Suprapubic skin (tissue), 4 donors: Measurements from ENCODE around the gene FERMT1. TPM values are rescaled to one million over a fixed set of nuclear protein-coding genes. Genes with fewer than 3 reads are reported as not detected.
A peak's percentile ranks its signal among the peaks of the same experiment; 100 is the strongest.

Source experiments
- DNase-seq, 2 donors: peaks; one replicate each; pipeline ENCODE4 v3.0.0-alpha.2; 2019; ENCODE audit warnings: low spot score in 2 of 2
- H3K27ac ChIP-seq: fragments of 200-600 bp; sonication (generic); one replicate; pipeline ENCODE4 v1.5.1; 2019
- H3K27me3 ChIP-seq: fragments of 200-600 bp; sonication (generic); one replicate; pipeline ENCODE4 v1.5.1; 2019
- H3K36me3 ChIP-seq: fragments of 200-600 bp; sonication (generic); one replicate; pipeline ENCODE4 v1.5.1; 2019
- H3K4me1 ChIP-seq: fragments of 200-600 bp; sonication (generic); one replicate; pipeline ENCODE4 v1.5.1; 2019
- H3K4me3 ChIP-seq: fragments of 200-600 bp; sonication (generic); one replicate; pipeline ENCODE4 v1.5.1; 2019; ENCODE audit warnings: mild to moderate bottlenecking
- H3K9me3 ChIP-seq: fragments of 200-600 bp; sonication (generic); one replicate; pipeline ENCODE4 v1.5.1; 2019
- CTCF ChIP-seq, 2 donors: fragments of 200-600 bp in 1 of 2; fragments of 450-650 bp in 1 of 2; sonication (generic) in 1 of 2; IDR thresholded peaks; one replicate each; pipeline ENCODE4 v1.5.1; 2016 to 2019; ENCODE audit warnings: antibody characterized with exemption in 2 of 2, mild to moderate bottlenecking in 1 of 2, moderate library complexity in 1 of 2
- EP300 ChIP-seq: sonication (generic); formaldehyde crosslinking; IDR thresholded peaks from one replicate; pipeline ENCODE4 v1.6.1; 2017; ENCODE audit warnings: antibody characterized with exemption
- POLR2A ChIP-seq, 2 donors: fragments of 450-650 bp; IDR thresholded peaks; one replicate each; pipeline ENCODE4 v1.6.1; 2017; ENCODE audit warnings: antibody characterized with exemption in 2 of 2, mild to moderate bottlenecking in 2 of 2, moderate library complexity in 2 of 2
- POLR2AphosphoS5 ChIP-seq, 3 donors: sonication (generic); formaldehyde crosslinking; IDR thresholded peaks; one replicate each; pipeline ENCODE4 v1.6.1; 2017; ENCODE audit warnings: antibody characterized with exemption in 3 of 3
- WGBS: methylation state at CpG from one replicate; pipeline ENCODE4 v1.1.5; 2018; 5-methylcytosine and 5-hydroxymethylcytosine counted together
- total RNA-seq, 4 donors: library from RNA; depleted of rRNA; stranded (reverse); fragments of >200 nt; gene quantifications; one replicate each; pipeline ENCODE4 v1.1.0, GENCODE V29; 2016

The FERMT1 gene
- total RNA-seq, 4 donors from 2014 or later: 32.9 to 53.4 (median 37.5) TPM

DNA sequence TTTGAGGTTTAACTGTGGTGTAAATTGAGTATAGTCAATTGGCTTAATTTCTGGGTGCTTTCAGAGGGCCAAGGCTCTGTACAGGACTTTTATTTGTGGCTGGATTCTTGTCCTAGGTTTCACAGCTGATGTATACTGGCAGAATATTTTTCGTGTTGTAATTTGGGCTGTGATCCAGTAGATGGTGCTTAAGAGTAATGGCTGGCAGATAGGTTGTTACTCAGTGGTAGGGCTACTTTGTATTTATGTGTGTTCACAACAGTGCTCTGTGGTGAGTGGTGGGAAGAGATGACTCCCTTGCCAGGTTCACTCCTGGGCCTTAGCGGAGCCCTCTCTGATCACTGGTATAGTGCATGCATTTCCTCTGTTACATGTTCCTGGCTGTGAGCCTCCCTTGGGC, 34.5 kb upstream of the FERMT1 start:
- Histone ChIP-seq H3K36me3 (no peaks in the 10 kb centered on the region), H3K4me1 (no peaks in the 10 kb centered on the region), H3K4me3 (no peak overlapping the region), H3K9me3 (no peaks in the 10 kb centered on the region), H3K27me3 (no peaks in the 10 kb centered on the region), H3K27ac (no peak overlapping the region)
- no peak for DNase-seq
- WGBS: 86% methylated on average over 2 of the region's 2 CpGs
- TF ChIP-seq EP300 (no peak), CTCF (IDR thresholded peaks at IDR 0.05) (no peak), POLR2A (IDR thresholded peaks at IDR 0.05) (no peak)

DNA sequence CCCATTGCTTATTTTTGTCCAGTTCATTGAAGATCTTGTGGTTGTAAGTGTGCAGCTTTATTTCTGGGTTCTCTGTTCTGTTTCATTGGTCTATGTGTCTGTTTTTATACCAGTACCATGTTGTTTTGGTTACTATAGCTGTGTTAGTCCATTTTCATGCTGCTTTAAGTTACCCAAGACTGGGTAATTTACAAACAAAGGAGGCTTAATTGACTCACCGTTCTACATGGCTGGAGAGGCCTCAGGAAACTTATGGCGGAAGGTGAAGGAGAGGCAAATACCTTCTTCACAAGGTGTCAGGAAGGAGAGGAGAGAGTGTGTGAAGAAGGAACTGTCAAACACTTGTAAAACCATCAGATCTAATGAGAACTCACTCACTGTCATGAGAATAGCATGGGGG, 29.9 kb upstream of the FERMT1 start:
- no peaks in the 10 kb centered on the region for H3K9me3 ChIP-seq
- H3K27ac ChIP-seq: no peak overlapping the region
- H3K4me1 ChIP-seq: no peaks in the 10 kb centered on the region
- H3K4me3 ChIP-seq: no peak overlapping the region
- no peak for DNase-seq
- H3K27me3 ChIP-seq: no peaks in the 10 kb centered on the region
- WGBS: 60% methylated on average over 2 of the region's 2 CpGs
- H3K36me3 ChIP-seq: no peaks in the 10 kb centered on the region
- TF ChIP-seq POLR2A (IDR thresholded peaks at IDR 0.05): no peak

DNA sequence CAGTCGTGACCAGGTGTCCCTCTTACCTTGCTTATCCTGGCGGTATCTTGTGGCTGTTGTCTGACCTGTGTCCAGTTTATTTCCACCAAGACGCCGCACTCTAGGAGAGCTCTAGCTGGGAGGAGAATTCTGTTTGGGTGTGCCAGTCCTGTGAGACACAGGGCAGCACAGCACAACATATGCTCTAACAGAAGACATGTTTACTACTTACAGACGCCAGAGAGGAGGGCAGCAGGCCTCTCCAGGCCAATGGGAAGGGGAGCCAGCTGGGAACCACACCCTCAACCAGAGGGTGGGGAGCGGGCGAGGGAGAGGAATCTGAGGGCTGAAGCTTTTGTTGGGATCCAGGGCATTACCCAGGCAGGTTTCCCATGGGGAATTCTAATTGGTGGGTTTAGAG, 25.2 kb upstream of the FERMT1 start:
- H3K27ac ChIP-seq: no peak overlapping the region
- DNase-seq: no peak
- H3K36me3 ChIP-seq: no peaks in the 10 kb centered on the region
- no peaks in the 10 kb centered on the region for H3K27me3 ChIP-seq
- H3K4me1 ChIP-seq: no peaks in the 10 kb centered on the region
- H3K9me3 ChIP-seq: no peaks in the 10 kb centered on the region
- TF ChIP-seq POLR2AphosphoS5 (IDR thresholded peaks at IDR 0.05) (no peak), POLR2A (IDR thresholded peaks at IDR 0.05) (no peak), EP300 (no peak)
- 81% methylated on average over 7 of the region's 7 CpGs for WGBS
- H3K4me3 ChIP-seq: no peak overlapping the region

GRCh38 chr20:6142348-6142993, 19.6 kb upstream of the FERMT1 start:
- Histone ChIP-seq H3K4me1 (no peaks in the 10 kb centered on the region), H3K4me3 (no peak overlapping the region), H3K9me3 (no peaks in the 10 kb centered on the region), H3K27ac (no peak overlapping the region), H3K36me3 (no peaks in the 10 kb centered on the region), H3K27me3 (no peaks in the 10 kb centered on the region)
- no peak for DNase-seq
- WGBS: under 1% methylated on average over 10 of the region's 10 CpGs
- no peak for TF ChIP-seq POLR2A (IDR thresholded peaks at IDR 0.05)
- no peak for TF ChIP-seq POLR2AphosphoS5 (IDR thresholded peaks at IDR 0.05)
- TF ChIP-seq CTCF (IDR thresholded peaks at IDR 0.05): peak; percentile 54 to 68
- no peak for TF ChIP-seq EP300

DNA sequence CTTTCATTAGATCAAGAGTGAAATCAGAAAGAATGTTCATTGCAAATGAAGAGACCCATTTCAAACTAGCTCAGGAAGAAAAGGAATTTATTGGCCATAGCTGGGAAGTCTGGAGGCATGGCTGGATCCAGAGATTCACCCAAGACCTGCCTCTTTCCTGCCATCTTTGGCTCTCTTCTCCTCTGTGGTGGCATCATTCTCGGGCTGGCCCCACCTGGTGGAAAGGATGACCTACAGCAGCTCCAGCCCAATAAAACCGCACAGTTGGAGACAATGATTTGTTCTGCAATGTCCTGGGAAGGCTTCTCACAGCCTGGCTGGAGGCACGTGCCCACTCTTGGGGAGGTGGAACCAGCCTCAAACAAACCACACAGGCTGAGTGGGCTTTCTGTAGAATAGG, 18.1 kb upstream of the FERMT1 start:
- no peak overlapping the region for H3K4me3 ChIP-seq
- H3K36me3 ChIP-seq: no peaks in the 10 kb centered on the region
- WGBS: 58% methylated on average over 3 of the region's 3 CpGs
- DNase-seq: no peak
- no peaks in the 10 kb centered on the region for H3K9me3 ChIP-seq
- H3K27ac ChIP-seq: no peak overlapping the region
- no peaks in the 10 kb centered on the region for H3K4me1 ChIP-seq
- TF ChIP-seq EP300 (no peak), CTCF (IDR thresholded peaks at IDR 0.05) (no peak)
- no peaks in the 10 kb centered on the region for H3K27me3 ChIP-seq

DNA sequence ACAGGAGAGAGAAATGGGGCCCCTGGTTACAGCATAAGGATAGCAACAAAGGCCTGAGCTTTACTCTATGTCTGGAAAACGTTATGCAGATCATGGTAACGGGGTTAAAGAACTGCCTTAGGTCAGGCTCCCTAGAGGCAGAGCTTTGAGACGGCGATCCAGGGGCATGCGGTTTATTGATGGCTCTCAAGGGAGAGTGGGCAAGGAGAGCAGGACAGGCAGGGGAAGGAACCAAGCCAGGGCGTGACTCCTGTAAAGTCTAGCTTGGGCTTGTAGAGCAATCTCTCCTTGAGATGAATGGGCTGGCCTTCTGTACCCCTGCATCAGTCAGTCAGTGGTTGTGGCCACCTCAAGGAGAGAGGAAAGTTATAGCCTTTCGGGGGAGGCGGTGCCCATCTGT, 12.5 kb upstream of the FERMT1 start:
- DNase-seq: no peak
- Histone ChIP-seq H3K27ac (no peak overlapping the region), H3K9me3 (no peaks in the 10 kb centered on the region), H3K27me3 (peaks cover 4% of the 10 kb centered on the region), H3K4me1 (no peaks in the 10 kb centered on the region), H3K36me3 (no peaks in the 10 kb centered on the region), H3K4me3 (no peak overlapping the region)
- no peak for TF ChIP-seq POLR2AphosphoS5 (IDR thresholded peaks at IDR 0.05)
- no peak for TF ChIP-seq CTCF (IDR thresholded peaks at IDR 0.05)
- TF ChIP-seq POLR2A (IDR thresholded peaks at IDR 0.05): no peak
- no peak for TF ChIP-seq EP300
- 73% methylated on average over 8 of the region's 8 CpGs for WGBS
